Right renal cortex interstitium (tissue), 3 donors: Measurements from ENCODE around the gene APOL5. TPM values are rescaled to one million over a fixed set of nuclear protein-coding genes. Genes with fewer than 3 reads are reported as not detected.
"Not testable (repeated sequence)": the region's sequence is repeated elsewhere in the genome, so short reads cannot be mapped to it uniquely, and the experiment has no call there.

Experiments
- DNase-seq, 3 donors: peaks; one replicate each; pipeline ENCODE4 v3.0.0-alpha.2; 2013; ENCODE audit warnings: low read depth in 3 of 3, low spot score in 2 of 3
- polyA plus RNA-seq, 3 donors: library from polyadenylated mRNA; unstranded; fragments of 120-200 nt; gene quantifications; one replicate each; pipeline ENCODE4 v1.2.1, GENCODE V29; 2013; ENCODE audit not compliant: insufficient read length in 3 of 3

Gene APOL5, protein sequence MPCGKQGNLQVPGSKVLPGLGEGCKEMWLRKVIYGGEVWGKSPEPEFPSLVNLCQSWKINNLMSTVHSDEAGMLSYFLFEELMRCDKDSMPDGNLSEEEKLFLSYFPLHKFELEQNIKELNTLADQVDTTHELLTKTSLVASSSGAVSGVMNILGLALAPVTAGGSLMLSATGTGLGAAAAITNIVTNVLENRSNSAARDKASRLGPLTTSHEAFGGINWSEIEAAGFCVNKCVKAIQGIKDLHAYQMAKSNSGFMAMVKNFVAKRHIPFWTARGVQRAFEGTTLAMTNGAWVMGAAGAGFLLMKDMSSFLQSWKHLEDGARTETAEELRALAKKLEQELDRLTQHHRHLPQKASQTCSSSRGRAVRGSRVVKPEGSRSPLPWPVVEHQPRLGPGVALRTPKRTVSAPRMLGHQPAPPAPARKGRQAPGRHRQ
- under 1 TPM in 1 of 3 donors, not detected in 2; 0.17 TPM for polyA plus RNA-seq

DNA sequence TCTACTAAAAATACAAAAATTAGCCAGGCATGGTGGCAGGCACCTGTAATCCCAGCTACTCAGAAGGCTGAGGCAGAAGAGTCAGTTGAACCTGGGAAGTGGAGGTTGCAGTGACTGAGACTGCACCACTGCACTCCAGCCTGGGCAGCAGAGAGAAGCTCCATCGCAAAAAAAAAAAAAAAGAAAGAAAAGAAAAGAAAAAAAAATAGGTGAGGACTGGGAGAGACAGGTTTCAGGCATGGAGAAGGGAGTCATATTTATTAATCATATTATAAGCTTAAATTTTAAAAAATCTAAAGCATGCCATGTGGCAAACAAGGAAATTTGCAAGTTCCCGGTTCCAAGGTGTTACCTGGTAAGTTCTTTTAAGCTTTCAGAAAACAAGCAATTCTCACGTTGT lies at the start of gene APOL5:
TSS of gene APOL5 (plus strand) at position 301 of the 400 bp plus-strand sequence. CDS start at position 301, 0 bp downstream.
- no peak for DNase-seq

DNA sequence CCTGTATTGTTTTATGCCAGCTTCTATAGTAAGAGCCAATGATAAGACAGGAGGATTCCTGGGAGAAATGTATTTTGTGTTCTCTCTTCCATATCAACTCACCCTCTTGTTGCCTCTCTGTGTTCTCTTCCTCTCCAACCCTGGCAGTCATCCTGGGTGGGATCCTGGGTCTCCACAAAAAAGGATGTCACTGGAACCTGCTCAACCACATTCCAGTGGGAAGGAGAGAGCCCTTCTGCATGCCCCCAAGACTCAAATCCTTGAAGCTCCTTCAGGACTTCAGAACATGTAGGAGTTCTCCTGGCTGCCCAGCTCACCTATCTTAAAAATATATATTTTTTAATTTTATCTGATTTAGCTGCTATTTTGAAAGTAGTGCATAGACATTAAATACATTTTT lies 43.3 kb upstream of the APOL5 start:
- no peak for DNase-seq

DNA sequence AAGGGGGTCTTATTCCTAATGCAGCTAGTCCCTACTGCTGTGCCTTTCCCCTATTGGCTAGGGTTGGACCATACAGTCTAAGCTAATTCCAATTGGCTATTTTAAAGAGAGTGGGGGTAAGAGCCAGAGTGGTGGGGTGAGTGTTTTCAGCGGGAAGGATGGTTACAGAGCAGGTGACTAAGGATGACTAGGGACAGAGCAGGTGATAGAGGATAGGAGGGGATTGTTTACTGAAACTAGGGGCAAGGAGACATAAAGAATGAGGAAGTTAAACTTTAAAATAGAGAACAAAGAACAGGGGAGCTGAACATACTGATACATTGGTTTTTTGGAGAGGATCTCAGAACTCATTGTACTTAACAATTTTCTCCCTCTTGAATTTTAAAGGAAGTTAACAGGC lies 41.6 kb upstream of the APOL5 start:
- DNase-seq: not testable (repeated sequence)

DNA sequence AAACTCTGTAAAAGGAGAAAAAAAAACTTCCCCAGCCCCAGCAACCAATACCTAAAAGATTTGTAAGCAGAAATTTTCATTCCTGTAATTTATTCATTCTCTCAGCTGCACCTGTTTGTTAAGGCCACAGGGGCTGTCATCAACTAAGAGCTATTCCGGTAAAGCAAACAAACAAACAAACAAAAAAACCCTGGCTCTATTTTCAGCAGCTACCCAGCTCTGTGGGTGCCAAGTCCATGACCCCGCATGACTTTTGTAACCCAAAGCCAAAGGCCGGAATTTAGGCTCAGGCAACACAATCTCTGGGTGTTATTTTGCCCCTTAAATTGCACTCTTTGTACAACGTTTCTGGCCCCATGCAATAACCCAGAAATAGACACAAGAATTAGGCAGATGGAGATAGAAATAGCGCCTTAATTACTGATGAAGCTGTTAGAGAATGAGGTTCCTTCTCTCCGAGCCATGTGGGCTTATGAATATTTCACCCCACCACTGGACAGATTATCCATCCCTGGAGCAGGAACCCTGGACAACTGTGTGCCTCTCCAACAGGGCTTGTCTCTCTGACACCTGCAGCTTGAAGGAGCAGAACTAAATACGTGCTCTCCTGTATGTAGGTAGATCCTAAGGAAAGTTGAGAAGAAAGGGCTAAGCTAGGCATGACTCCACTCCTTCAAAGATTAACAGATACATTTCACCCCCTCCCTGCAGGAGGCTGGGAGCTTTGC lies 40.0 kb upstream of the APOL5 start:
- no peak for DNase-seq

DNA sequence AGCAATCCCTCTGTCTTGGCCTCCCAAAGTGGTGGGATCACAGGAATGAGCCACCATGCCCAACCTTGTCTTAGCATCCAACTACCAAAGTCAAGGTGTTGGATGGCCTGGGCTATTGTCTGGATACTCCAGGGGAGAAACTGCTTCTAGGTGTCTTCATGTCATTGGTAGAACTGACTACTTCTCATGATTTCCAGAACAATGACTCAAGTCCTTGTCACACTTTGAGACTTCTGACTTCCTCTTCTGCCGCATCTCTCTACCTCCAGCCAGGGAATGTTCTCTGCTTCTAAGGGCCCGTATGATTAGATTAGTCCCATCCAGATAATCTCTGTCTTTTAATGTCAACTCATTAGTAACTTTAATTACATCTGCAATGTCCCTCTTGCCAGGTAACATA lies 38.8 kb upstream of the APOL5 start:
- no peak for DNase-seq

DNA sequence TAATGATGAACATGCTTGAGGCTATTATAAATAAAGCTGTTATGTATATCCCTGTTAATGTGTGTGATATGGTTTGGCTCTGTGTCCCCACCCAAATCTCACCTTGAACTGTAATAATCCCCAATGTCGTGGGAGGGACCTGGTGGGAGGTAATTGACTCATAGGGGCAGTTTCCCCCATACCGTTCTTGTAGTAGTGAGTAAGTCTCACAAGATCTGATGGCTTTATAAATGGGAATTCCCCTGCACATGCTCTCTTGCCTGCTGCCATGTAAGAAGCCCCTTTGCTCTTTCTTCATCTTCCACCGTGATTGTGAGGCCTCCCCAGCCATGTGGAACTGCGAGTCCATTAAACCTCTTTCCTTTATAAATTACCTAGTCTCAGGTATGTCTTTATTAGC lies 38.2 kb upstream of the APOL5 start:
- not testable (repeated sequence) for DNase-seq

DNA sequence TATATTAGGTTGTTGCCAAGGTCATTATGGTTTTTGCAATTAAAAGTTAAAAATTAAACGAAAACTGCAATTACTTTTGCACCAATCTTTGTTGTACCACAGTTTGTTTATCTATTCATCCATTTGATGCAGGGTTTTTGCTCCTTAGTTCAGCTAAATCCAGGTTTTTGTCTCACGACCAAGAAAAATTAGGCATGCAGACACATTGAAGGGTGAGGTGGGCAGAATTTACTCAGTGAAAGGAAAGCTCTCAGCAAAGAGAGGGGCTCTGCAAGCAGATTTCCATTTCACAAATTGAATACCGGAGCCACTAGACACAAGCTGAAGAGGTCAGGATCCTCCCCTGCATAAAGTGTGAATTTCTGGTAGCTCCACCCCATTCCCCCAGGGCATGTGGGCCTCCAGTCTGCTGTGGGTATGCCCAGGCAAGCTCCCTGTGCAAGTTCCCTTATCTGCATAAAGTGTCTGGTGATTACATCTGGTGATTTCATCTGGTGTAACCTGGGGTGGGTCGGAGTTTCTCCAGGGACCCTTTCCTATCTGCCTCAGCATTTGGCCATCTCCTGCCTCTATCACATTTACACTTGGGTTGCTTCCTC lies 36.1 kb upstream of the APOL5 start:
- no peak for DNase-seq

DNA sequence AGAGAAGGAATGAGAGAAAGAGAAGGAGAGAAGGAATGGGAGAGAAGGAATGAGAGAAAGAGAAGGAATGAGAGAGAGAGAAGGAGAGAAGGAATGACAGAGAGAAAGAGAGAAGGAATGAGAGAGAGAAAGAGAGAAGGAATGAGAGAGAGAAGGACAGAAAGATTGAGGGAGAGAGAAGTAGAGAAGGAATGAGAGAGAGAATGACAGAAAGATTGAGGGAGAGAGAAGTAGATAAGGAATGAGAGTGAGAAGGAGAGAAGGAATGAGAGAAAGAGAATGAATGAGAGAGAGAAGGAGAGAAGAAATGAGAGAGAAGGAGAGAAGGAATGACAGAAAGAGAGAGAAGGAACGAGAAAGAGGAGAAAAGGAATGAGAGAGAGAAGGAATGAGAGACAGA lies 34.1 kb upstream of the APOL5 start:
- no peak for DNase-seq

DNA sequence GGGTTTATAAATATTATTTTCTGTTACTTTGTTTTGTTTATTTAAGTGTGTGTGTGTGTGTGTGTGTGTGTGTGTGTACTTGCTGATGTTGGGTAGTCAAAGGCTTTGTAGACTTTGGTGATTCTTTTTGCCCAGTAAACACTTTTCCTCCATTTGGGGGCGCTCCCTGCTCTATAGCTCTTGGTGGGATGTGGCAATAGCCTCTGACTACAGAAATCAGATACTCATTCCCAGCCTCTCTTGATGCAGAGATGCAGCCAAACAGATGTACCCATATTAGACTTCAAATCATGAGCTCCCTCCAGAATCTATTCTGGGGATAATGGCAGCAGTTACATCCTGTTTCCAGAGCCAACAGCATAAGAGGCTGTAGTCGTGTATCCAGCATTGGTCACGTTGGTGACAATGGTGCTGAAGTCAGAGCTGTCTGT lies 33.4 kb upstream of the APOL5 start:
- DNase-seq: no peak

DNA sequence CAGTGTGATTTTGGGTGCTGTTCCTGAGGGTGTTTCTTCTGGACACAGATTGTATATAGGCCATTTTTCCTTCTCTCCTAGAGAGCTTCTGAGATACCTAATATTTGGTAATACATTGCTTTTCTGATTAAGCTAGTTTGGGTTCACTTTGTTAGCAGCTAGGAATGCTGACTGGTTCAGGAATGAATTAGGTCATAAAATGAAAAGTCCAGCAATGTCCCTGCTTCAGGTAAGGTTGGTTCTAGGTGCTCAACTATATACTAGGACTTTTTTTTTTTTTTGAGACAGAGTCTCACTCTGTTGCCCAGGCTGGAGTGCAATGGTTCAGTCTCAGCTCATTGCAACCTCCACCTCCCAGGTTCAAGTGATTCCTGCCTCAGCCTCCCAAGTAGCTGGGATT lies 32.9 kb upstream of the APOL5 start:
- DNase-seq: no peak

DNA sequence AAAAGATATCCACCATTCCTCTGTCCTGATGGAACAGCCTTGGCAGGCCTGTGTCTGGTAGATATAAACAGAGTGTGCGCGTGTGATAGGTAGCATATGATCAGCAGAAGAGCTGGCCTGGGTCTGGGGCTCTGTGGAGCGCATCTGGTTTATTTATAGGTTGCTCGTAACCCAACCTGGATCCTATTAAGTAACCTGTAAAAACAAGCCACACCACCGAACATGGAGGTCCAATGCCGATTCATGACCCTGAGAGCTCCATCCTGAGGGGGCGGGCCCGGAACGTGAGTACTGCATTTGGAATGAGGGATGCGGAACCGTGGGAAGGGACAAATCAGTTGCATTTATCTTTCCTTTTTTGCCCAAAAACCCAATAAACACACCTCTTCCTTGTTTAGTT lies 31.9 kb upstream of the APOL5 start:
- DNase-seq: no peak

DNA sequence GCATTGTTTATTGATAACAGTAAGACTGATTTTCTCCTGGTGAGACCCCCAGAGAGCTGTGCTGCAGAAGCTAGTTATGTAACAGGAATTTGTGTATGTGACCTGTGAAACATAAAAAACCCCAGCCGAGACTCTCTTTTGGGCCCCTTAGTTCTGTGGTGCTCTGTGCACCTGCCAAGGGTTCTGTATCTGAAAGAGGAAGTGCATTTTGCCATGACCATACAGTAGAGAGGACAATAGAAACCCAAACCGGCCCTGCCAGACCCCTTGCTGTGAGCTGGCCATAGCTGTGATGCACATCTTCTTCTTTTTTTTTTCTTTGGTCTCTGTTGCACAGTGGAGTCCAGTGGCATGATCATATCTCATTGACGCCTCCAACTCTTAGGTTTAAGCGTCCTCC lies 31.4 kb upstream of the APOL5 start:
- no peak for DNase-seq

DNA sequence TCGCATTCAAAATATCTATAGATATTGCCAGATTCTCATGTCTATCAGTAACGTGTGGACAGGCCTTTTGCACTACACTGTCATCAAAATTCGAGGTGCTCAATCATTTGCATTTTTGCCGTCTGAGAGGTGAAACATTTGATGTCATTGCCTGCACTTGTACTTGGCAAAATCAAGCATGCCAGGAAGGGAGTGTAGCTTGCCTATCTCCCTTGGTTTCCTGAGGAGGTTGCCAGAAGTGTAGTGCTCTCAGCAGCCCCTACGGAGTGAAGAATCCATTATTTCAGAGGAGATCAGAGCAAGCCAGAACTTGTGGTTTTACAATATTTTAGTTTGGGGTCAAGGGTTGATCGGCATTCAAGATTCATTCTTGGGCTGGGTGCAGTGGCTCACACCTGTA lies 30.2 kb upstream of the APOL5 start:
- DNase-seq: no peak

DNA sequence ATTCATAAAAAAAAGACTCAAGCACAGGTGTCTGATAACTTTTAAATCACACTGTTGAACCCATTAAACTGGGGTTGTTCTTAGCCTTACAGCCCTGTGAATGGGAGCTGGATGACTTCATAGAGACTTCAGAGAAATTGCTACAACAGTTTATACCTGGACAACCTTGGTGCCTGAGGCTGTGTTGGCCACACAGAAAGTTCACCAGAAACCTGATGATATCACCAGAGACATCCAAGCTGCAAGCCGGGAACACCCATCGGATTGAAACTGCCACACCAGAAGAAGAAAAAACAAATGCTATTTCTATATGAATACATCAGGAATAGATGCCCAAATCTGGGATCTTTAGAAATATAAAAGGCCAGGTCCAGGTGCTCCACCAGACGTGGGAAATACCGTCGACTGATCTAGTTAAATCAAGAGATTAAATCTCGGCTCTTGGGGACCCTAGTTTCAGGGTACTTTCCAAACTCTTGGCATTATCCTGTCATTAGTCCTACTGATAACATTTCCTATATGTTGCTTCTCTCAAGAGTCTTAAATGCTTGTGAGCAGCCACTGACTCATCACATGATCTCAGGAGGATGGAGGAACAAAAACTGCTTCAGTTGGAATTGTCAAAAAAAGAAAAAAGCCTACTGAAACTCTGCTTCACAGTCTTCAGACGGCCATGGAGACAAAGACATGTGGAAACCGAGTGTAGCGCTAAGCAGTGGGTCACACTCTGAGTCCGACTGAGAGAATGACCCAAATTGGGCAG lies 28.6 kb upstream of the APOL5 start:
- no peak for DNase-seq

DNA sequence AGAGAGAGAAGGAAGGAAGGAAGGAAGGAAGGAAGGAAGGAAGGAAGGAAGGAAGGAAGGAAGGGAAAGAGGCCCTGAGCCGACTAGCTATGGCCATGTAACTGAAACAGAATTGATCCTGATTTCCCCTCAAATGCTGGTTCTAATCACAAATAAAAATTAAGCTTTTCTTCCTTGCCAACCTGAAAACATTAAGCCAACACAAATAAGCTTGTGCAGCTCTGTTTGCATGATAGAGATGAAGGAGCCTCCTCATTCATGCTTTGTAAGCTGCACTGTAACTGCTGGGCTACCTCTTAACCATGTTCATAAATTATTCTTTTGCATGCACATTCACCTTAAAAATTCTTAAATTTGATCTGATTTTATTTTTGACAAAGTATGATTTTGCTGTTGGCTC lies 27.7 kb upstream of the APOL5 start:
- no peak for DNase-seq

DNA sequence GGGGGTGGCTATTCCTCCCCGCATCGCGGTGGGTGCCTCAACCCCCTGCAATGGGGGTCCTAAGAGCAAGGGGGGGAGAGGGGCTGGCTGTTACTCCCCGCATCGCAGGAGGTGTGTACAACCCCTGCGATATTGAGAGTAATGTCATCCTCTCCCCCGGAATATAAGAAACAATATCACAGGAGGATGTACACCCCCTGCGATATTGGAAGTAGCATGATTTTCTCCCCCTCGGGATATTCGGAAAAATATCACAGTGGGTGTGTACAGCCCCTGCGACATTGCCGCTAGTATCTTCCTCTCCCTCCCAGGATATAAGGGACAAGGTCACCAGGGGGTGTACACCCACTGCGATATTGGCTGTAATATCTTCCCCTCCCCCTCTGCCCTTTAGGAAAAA lies 22.5 kb upstream of the APOL5 start:
- DNase-seq: no peak

DNA sequence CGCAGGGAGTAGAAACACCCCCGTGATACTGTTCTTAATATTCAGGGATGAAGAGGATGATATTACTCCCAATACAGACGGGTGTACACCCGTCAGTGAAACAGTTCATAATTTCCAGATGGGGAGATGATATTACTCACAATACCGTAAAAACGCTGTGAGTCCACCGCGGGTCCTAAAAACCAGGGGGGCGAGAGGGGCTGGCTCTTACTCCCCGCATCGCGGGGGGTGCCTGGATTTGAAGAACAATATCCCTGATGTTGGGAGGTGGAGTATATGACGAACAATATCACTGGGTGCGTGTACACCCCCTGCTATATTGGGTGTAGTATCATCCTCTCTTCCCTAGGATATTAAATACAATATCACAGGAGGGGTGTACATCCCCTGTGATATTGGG lies 20.5 kb upstream of the APOL5 start:
- no peak for DNase-seq

DNA sequence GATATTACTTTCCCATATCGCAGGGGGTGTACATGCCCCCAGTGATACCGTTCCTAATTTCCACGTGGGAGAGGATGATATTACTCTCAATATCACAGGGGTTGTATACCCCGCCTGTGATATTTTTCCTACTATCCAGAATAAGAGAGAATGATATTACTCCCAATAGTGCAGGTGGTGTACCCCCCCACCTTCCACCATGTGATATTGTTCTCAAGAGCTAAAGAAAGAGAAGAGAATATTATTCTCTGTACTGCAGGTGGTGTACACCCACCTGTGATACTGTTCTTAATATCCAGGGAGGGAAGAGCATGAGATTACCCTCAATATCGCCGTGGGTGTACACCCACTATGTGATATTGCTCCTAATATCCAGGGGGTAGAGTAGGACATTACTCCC lies 17.8 kb upstream of the APOL5 start:
- DNase-seq: not testable (repeated sequence)

DNA sequence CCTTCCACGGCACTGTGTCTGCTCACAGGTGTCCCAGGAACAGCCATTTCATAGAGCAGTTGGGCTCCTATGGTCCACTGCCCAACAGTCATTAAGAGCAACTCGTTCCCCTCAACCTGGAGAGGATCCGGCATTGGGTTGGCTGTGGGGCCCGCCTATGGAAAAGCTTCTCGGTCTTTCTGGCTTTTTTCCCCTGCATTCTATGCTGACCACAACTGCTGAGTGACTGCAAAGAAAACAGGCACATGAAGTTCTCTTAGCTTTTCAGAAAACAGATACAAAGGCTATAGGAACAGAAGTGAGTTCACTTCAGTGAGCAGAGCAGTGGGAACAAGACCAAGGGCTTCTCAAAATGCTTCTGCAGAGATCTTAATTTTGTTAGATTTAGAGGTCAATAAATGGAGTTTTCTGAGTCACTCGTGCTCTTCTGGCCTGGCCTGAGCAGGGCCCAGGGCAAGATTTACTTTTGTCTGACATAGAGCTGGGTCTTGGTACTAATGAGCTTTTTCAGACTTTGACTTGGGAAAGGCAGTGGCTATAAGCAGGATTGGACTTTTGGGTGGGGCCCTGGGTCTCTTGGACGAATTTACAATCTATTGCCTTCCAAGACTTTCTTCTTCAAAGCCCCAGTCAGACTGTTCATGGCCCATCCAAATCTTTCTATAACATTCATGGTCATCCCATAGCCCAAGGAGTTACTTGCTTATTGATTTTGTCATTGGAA lies 13.6 kb upstream of the APOL5 start:
- no peak for DNase-seq

DNA sequence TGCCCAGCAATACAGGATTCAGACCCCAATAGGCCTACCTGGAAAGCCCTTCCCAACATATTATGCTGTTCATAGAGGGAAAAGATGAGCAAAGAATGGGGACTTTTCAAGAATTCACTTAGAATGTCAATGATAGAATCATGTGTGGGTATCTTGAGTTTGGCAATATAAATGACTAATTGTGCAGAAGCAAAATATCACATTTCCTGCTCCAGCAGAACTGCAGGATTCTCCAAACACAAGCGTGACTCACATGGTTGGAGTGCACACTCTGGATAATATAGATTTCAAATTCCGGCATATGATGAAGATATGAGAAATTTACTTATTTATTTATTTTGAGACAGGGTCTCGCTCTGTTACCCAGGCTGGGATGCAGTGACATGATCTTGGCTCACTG lies 12.5 kb upstream of the APOL5 start:
- no peak for DNase-seq
